ENCODE measurements around the gene ZDHHC24.

GRCh38 chr11:66591175-66591574 is 45.3 kb upstream of the ZDHHC24 start:
- TF ChIP-seq, protein P1, sequence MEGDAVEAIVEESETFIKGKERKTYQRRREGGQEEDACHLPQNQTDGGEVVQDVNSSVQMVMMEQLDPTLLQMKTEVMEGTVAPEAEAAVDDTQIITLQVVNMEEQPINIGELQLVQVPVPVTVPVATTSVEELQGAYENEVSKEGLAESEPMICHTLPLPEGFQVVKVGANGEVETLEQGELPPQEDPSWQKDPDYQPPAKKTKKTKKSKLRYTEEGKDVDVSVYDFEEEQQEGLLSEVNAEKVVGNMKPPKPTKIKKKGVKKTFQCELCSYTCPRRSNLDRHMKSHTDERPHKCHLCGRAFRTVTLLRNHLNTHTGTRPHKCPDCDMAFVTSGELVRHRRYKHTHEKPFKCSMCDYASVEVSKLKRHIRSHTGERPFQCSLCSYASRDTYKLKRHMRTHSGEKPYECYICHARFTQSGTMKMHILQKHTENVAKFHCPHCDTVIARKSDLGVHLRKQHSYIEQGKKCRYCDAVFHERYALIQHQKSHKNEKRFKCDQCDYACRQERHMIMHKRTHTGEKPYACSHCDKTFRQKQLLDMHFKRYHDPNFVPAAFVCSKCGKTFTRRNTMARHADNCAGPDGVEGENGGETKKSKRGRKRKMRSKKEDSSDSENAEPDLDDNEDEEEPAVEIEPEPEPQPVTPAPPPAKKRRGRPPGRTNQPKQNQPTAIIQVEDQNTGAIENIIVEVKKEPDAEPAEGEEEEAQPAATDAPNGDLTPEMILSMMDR (IDR thresholded peaks at IDR 0.05) = no peak
- TF ChIP-seq EZH2 (IDR thresholded peaks at IDR 0.05) (no peak), EZH2phosphoT487 (IDR thresholded peaks at IDR 0.05) (no peak)

Data from neural progenitor cell (in vitro differentiated cells).